ENCODE measurements around the gene MYMX. TPM values are rescaled to one million over a fixed set of nuclear protein-coding genes. Genes with fewer than 3 reads are reported as not detected.

Gene MYMX
- total RNA-seq, 1 donor from 2014 or later = 11.2 TPM

DNA sequence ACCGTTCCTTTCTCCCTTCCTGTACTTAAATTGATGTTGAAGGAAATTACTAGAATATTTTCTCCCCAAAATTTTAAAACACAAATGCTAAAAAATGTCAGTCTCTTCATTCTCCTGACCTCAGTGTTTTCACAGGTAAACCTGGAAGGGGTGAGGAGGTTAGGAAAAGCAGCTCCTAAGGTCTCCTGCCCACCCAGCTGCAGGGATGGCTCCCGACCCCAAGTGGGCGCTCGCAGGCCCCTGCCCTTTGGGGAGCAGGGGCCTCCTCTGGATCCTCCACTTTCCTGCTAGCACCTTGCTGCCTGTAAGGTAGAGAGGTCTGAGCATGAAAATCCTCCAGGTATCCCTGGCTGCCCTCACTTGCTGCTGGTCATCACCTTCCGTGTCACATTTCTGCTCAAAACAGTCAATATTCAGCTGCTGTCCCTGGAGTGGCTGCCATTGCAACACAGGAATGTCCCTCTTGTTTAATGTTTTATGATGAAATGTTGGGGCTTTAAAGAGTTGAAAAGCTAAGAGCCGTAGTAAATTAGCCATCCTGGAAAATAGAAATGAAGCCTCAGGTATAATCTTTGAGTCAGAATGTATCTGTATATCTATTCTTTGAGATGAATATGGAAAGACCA is 19.3 kb downstream of the MYMX start:
- TF ChIP-seq, protein P1, sequence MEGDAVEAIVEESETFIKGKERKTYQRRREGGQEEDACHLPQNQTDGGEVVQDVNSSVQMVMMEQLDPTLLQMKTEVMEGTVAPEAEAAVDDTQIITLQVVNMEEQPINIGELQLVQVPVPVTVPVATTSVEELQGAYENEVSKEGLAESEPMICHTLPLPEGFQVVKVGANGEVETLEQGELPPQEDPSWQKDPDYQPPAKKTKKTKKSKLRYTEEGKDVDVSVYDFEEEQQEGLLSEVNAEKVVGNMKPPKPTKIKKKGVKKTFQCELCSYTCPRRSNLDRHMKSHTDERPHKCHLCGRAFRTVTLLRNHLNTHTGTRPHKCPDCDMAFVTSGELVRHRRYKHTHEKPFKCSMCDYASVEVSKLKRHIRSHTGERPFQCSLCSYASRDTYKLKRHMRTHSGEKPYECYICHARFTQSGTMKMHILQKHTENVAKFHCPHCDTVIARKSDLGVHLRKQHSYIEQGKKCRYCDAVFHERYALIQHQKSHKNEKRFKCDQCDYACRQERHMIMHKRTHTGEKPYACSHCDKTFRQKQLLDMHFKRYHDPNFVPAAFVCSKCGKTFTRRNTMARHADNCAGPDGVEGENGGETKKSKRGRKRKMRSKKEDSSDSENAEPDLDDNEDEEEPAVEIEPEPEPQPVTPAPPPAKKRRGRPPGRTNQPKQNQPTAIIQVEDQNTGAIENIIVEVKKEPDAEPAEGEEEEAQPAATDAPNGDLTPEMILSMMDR (IDR thresholded peaks at IDR 0.05; ENCODE audit: unreplicated experiment) = no peak
- no peak for DNase-seq (ENCODE audit: low spot score)
- no peak overlapping the region for H3K4me3 Mint-ChIP-seq (ENCODE audit: unreplicated experiment)
- H3K9me3 Mint-ChIP-seq (ENCODE audit: unreplicated experiment) = no peaks in the 10 kb centered on the region
- no peak overlapping the region for H3K27ac Mint-ChIP-seq (ENCODE audit: unreplicated experiment)
- peaks cover 41% of the 10 kb centered on the region for H3K4me1 Mint-ChIP-seq (ENCODE audit: unreplicated experiment)
- H3K27me3 Mint-ChIP-seq (ENCODE audit: unreplicated experiment) = peaks cover 15% of the 10 kb centered on the region
- H3K36me3 Mint-ChIP-seq (ENCODE audit: low read depth, unreplicated experiment) = peaks cover 34% of the 10 kb centered on the region

DNA sequence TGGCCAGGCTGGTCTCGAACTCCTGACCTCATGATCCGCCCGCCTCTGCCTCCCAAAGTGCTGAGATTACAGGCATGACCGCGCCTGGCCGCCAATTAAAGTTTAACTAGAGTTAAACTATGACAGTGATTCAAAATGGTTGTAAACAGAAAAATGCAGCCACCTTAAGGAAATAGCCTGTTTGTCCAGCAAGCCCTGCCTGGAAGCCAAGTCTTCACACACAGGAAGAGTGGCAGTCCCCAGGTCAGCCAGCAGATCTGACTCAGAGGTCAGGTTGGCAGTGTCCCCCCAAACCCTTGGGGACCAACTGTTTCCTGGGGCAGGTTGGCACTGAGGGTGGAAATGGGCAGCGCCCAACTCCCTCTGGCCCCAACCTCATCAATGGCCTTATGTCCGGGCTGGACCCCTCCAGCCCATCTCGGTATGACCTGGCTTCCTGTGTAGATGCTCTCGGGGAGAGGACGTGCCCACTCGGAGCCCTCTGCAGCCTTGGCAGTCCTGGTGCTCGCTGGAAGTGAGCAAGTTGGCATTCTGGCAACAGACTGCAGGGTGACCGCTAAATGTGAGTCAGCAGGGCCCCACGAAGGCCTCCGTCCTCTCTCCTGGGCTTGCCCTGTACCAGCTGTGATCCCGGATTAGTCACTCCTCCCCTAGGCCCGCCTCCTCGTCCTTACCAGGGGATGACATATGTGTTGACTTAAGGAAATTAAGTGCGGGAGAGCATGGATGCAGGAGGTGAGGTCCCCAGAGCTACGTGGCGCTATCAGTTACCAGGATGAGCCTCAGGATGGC is 20.5 kb downstream of the MYMX start:
- DNase-seq (ENCODE audit: low spot score) = peak; percentile 55
- no peaks in the 10 kb centered on the region for H3K9me3 Mint-ChIP-seq (ENCODE audit: unreplicated experiment)
- TF ChIP-seq, protein P1 (IDR thresholded peaks at IDR 0.05; ENCODE audit: unreplicated experiment) = no peak
- peaks cover 13% of the 10 kb centered on the region for H3K27me3 Mint-ChIP-seq (ENCODE audit: unreplicated experiment)
- H3K4me3 Mint-ChIP-seq (ENCODE audit: unreplicated experiment) = peak overlapping the region; percentile 83
- H3K27ac Mint-ChIP-seq (ENCODE audit: unreplicated experiment) = peak overlapping the region; percentile 72
- H3K36me3 Mint-ChIP-seq (ENCODE audit: low read depth, unreplicated experiment) = peaks cover 24% of the 10 kb centered on the region
- peaks cover 41% of the 10 kb centered on the region for H3K4me1 Mint-ChIP-seq (ENCODE audit: unreplicated experiment)

DNA sequence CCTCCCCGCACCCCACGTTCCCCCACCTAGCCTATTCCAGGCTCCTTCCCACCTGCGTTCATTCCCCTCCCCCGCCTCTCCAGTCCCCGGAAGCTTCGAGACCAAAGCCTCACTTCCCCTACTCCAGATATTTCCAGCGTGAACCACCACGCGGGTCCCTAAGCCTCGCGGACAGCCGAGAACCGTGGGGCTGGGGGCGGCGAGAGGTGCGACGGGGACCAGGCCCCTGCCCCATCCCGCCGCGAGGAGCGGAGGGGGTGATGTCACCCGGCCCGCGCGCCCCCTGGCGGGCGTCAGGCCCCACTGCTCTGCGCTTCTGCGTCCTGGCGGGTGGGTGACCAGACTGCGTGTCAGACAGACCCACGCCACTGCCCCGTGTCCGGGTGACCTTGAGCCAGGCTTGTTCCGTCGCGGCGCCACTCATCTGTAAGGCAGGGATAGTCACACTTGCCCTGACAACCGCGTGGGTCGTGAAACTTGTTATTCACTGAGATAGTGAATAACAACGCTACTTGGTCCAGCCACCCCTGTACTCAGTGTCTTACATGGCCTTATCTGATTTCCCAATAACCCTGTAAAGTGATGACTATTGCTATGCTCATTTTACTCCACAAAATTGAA is 21.2 kb downstream of the MYMX start:
- peaks cover 37% of the 10 kb centered on the region for H3K4me1 Mint-ChIP-seq (ENCODE audit: unreplicated experiment)
- TF ChIP-seq, protein P1 (IDR thresholded peaks at IDR 0.05; ENCODE audit: unreplicated experiment) = peak; percentile 99
- peaks cover 19% of the 10 kb centered on the region for H3K36me3 Mint-ChIP-seq (ENCODE audit: low read depth, unreplicated experiment)

DNA sequence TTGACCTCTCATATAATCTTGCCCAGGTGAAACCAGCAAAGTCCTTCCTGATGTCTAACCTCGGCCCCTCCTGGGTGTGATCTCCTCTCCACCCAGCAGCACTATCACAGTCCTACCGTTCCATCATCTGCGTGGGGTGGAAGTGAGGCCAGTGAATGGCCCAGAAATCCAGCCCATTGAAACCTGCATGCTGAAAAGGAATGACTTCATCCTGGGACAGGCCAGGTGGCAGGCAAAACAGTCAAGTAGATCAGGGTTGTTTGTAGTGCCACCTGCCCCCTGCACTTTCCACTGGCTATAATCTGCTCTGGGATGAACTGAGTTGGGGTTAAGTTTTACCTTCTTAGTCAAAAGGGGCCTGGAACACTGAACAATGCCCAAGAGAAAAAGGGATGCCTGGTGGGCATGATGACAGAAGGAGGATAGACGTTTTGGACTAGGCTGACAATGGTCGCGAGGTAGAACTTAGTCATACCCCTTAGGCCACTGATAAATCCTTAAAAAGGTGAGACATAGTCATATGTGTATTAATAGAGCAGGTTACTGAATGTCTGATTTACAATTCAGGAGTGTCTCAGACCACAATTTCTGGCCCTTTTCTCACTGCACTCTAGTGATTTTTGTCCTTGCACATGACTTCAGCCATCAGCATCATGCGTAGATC is 22.1 kb downstream of the MYMX start:
- TF ChIP-seq, protein P1 (IDR thresholded peaks at IDR 0.05; ENCODE audit: unreplicated experiment) = no peak
- H3K27me3 Mint-ChIP-seq (ENCODE audit: unreplicated experiment) = peaks cover 7% of the 10 kb centered on the region
- peaks cover 12% of the 10 kb centered on the region for H3K36me3 Mint-ChIP-seq (ENCODE audit: low read depth, unreplicated experiment)
- H3K27ac Mint-ChIP-seq (ENCODE audit: unreplicated experiment) = no peak overlapping the region
- DNase-seq (ENCODE audit: low spot score) = no peak
- no peaks in the 10 kb centered on the region for H3K9me3 Mint-ChIP-seq (ENCODE audit: unreplicated experiment)
- H3K4me1 Mint-ChIP-seq (ENCODE audit: unreplicated experiment) = peaks cover 28% of the 10 kb centered on the region
- peak overlapping the region; percentile 8 for H3K4me3 Mint-ChIP-seq (ENCODE audit: unreplicated experiment)

More for the DNA sequence above, 21.2 kb downstream of the MYMX start:
- DNase-seq (ENCODE audit: low spot score) = peak; percentile 89
- Mint-ChIP-seq H3K27ac (ENCODE audit: unreplicated experiment) (peak overlapping the region; percentile 72), H3K27me3 (ENCODE audit: unreplicated experiment) (peaks cover 13% of the 10 kb centered on the region), H3K9me3 (ENCODE audit: unreplicated experiment) (no peaks in the 10 kb centered on the region), H3K4me3 (ENCODE audit: unreplicated experiment) (peak overlapping the region; percentile 83)
